HG03039 (cell line): ENCODE data around the gene SF1.

Experiments used
- ATAC-seq: cut with Tn5 transposase; IDR thresholded peaks from one replicate; pipeline ENCODE4 v1.9.1; 2021; ENCODE audit warnings: mild to moderate bottlenecking, moderate library complexity; ENCODE audit not compliant: unreplicated experiment

Gene SF1

GRCh38 chr11:64801561-64802369 lies 23.4 kb upstream of the SF1 start:
- no peak for ATAC-seq

- ATAC-seq = no peak
These were observed 22.8 kb upstream of the SF1 start for GRCh38 chr11:64801158-64801464.

DNA sequence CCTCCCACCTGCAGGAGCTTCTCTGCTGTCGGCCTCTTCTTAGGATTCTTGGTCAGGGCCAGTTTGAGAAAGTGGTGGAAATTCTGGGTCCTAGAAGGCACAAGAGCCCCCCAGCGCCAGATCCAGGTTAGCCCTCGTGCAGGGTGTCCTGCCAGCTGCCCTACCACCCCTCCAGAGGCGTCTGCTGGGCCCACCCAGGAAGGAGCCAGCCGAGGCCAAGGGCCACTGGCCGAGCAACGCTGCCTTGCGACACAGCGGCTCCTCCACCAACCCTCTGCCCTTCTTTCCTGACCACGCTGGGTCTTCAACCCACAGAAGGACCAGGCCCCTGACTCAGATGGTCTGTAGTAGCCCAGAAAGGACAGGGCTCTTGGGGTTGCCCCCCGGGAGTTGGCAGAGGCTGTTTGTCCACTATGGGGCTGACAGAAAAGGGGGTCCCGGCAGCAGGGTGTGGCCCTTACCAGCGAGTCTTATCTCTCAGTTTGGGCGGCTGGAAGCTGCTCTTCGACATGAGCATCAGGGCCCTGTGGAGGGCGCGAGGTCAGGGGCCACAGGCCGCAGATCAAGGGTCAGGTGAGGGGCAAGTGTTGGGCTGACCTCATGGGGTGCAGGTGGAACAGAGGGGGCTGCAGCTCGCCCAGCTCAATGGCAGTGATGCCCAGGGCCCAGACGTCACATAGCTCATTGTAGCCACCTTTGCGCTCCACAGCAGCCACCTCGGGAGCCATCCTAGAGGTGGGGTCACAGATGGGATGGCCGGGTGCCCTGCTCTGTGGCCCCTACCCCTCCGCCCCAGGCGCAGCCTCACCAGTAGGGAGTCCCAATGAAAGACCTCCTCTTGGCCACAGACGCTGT lies 22.2 kb upstream of the SF1 start:
- no peak for ATAC-seq

- no peak for ATAC-seq
These were observed 21.4 kb upstream of the SF1 start for GRCh38 chr11:64799623-64800302.

DNA sequence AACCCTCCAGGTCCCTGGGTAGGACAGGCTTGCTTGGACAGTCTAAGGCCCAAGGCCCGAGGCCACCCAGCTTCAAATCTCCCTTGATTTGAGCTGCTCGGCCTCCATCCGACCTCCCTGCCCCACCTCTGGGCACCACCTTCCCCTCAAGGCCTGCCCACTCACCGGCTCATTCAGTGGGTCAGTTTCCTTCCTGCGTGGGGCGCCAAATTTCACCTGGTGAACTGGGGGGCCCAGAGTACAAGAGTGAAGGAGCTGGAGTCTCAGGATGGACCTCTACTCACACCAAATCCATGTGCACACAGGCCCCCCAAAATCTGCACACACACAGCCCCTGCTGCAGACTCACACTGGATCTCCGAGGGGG lies 20.9 kb upstream of the SF1 start:
- no peak for ATAC-seq

DNA sequence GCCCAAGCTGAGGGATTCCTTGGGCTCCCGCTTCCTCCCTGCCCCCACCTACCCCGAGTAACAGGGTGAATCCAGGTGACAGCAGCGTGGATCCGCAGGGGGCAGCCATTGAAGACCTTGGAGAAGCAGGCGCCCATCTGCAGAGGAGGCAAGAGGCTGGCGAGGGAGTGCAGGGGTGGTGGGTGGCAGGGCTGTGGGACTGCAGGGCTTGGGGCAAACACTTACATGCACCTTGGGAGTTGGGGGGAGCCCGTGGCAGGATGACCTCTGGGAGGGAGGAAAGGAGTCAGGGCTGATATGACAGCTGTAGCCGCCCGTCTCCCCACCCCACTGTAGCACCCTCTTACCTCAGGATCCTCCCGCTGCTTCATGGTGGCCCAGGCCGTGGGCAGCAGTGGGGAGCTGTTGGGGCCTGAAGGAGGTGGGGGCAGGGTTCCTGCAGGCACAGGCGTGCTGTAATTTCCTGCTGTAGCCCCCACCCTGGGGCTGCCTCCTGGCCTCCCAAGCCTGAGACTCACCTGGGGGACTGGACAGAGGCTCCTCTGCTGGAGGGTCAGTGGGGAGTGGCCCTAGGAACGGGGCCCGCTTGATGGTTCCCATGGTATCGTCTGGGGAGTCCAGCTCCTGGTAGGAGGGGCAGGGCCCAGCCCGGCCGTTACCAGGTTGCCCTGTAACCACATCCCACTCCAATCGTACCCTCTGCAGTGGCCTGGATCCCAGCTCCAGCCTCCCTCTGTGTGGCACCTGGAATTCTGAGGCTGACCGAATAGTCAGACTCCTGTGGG lies 18.6 kb upstream of the SF1 start:
- ATAC-seq = no peak

DNA sequence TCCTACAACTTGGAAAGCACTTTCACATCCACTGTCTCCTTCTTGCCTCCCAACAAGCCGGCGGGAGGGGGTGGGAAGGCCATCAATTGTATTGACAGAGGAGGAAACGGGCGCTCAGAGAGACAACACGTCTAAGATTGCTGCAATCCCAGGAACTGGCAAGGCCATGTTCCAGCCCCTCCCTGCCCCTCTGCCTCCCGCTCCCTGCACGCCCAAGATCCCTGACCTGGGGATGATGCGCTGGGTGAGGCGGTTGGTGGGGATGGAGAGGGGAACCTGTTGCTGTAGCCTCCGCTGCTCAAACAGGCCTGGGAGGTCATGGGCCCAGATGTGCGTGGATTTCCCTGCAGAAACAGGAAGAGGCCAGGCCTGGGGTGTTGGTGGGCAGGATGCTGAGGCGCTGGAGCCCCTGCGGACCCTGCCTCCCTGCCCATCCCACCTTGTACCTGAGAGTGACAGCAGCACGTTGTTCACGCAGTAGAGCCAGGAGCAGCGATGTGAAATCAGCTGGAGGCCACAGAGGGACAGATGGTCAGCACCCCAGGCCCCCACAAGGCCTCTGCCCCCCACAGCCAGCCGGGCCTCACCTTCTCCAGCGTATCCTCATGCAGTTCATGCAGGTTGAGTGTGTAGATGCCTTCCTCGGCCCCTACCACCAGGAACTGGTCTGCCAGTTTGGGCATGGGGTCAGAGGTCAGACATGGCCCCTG lies 17.9 kb upstream of the SF1 start:
- ATAC-seq = no peak

DNA sequence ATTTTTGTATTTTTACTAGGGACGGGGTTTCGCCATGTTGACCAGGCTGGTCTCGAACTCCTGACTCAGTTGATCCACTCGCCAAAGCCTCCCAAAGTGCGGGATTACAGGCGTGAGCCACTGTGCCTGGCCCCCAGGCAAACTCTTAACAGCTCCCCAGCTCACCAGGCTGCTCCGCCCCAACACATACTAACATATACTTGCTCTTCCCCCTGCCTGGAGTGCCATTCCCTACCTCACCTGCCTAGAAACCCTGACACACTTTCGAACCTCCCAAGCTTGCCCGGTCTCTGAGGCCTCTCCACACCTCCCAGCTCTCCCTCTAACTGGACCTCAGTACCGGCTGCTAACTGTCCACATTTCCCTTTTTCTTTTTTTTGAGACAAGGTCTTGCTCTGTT lies 16.2 kb upstream of the SF1 start:
- no peak for ATAC-seq

GRCh38 chr11:64793271-64794160 lies 15.2 kb upstream of the SF1 start:
- no peak for ATAC-seq

GRCh38 chr11:64792482-64792881 lies 14.1 kb upstream of the SF1 start:
- ATAC-seq = no peak

GRCh38 chr11:64791781-64792291 lies 13.5 kb upstream of the SF1 start:
- ATAC-seq = no peak

DNA sequence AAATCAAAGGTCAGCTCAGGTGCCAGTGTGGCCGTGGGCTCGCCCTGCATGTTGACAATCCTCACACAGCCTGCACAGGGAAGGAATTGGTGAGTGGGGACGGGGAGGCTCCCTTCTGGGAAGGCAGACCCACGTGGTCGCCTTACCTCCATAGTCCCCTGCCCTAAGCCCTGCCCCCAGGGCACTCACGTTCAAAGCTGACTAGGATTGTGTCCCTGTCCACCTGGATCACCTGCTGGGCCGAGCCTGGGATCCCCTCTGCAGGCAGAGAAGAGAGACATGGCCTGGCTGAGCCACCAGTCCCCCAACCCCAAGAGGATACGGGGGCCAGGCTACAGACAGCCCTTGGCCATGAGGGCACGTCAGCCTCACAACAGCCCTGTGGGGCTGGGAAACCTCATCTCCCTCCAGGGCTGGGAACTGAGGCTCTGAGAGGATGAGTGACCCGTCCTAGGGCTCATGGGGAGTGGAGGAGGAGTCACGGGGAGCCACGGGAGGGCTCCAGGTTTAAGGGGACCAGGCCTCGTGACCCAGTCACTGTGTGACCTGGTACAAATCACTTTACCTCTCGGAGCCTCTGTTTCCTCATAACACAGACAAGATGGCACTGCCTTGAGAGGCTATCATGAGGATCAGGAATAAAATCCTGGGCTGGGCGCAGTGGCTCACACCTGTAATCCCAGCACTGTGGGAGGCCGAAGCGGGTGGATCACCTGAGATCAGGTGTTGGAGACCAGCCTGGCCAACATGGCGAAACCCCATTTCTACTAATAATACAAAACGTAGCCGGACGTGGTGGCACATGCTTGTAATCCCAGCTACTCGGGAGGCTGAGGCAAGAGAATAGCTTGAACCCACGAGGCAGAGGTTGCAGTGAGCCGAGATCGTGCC lies 12.1 kb upstream of the SF1 start:
- ATAC-seq = no peak

GRCh38 chr11:64789331-64790204 lies 11.2 kb upstream of the SF1 start:
- no peak for ATAC-seq

DNA sequence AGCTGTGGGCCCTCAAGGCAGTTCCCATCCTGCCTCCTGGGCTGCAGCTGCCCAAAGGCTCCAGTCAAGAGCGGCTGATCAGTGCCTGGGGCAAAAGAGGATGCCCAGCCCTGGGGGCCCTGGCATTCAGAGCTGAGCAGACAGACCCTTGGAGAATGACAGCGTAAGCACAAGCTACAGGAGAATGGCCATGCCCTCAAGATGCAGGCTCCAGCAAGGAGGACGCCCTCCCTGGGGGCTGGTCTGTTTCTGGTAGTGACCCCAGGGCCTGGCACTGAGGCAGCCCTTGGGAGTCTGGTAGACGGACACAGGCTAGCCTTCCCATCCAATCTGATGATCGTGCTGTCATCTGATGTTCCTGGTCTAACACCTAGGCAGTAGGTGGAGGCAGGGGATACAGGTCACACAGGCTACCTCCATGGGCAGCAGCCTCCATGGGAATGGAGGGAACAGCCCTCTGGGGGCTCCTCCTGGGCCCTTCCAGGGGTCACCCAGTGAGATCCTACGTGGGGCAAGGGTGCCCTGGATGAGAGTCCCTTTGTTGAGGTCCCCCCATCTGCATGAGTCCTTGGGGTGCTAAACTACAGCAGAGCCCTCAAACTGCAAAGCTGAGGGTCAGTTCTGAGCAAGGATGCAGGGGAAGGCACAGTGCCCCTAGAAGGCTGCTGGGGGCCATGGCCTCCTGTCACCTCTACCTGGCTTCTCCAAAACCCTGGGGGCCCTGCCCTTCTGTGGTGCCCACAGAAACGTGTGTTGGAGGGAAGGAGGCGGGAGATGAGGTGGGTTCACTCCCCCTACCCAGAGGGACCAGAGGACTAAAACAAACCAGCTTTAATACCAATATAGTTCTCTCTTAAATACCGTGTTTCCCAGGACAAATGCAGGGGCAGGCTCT lies 10.2 kb upstream of the SF1 start:
- no peak for ATAC-seq

DNA sequence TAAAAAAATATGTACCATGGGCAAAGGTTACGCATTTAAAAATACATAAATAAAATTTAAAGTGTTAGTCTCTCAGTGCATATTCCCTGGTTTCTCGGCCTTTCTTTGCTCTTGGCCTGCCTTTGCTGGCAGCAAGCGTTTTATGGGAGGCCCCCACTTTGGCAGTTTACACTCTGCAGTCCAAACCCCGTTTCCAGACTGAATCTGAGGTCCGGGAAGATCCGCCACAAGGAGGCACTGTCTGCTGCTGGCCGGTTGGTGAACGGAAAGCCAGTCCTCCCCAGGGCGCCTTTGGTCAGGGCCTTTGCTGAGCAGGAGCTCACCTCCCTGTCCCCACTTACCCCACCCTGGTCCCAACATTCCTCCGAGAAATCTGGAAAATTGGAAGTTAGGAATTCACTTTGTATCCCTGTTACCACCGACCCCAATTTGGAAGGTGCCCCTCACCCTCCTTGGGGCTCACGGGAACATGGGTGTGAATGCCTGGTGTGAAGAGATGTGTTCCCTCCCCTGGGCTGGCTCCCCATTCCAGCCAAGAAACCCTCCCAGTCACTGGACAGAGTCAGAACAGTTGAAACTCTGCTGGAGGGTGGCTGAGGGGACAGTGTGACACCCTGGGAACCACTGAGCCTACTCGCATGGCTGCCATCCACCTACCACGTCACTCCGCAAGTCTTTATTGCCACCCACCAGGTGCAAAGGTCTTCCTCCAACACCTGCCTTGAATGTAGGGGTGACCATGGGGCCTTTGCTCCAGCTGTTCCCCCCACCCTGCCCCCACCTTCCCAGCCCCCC lies 9.4 kb upstream of the SF1 start:
- no peak for ATAC-seq
